HCT116 (cell line): ENCODE results near the gene SLC35F1. TPM values are rescaled to one million over a fixed set of nuclear protein-coding genes. Genes with fewer than 3 reads are reported as not detected.

Experiments used
- ATAC-seq: fragments of 200-7000 bp; cut with Tn5 transposase; 2 replicates; pipeline ENCODE4 v1.9.1; 2020; ENCODE audit warnings: mild to moderate bottlenecking, moderate library complexity
- BruUV-seq: library from RNA; stranded (reverse); fragments of 400-500 nt; replicated peaks from 2 replicates; lab custom pipeline; 2021; lab: Mats Ljungman, UMichigan
- CTCF ChIA-PET: fragments of 300-600 bp; sonication (Branson Sonifier 250); formaldehyde crosslinking; loops from one replicate; lab custom pipeline; 2021; ENCODE audit warnings: antibody characterized with exemption; lab: Charles Lee
- POLR2A ChIA-PET: fragments of 300-600, 350-600 bp; sonication (Branson Sonifier 250); formaldehyde crosslinking; loops from one replicate; lab custom pipeline; 2021; ENCODE audit warnings: antibody characterized with exemption; lab: Charles Lee
- RAD21 ChIA-PET, 2 experiments: fragments of 300-600 bp; sonication (Branson Sonifier 250); formaldehyde crosslinking; loops; one replicate each; lab custom pipeline; 2023; ENCODE audit warnings: low total read pairs in 2 of 2; ENCODE audit not compliant: uncharacterized antibody in 2 of 2, unreplicated experiment in 2 of 2, low non-redundant PET in 1 of 2; lab: Charles Lee
- DNase-seq: peaks from one replicate; pipeline ENCODE4 v3.0.0-alpha.2; 2010; ENCODE audit warnings: low read depth, low spot score
- H2AFZ ChIP-seq: fragments of 200-600 bp; shearing (Covaris generic), sonication (generic); 2 replicates; pipeline ENCODE4 v1.6.1; 2017; ENCODE audit warnings: low read depth, mixed run types, mixed read lengths, antibody characterized with exemption, low read length; ENCODE audit not compliant: poor library complexity, severe bottlenecking
- H3K27ac ChIP-seq: 2 replicates; pipeline ENCODE4 v1.5.1; 2012; ENCODE audit warnings: low read depth, low read length
- H3K27me3 ChIP-seq: fragments of 200-600 bp; sonication (generic); 2 replicates; pipeline ENCODE4 v1.6.1; 2016; ENCODE audit warnings: mixed run types, low read length, mixed read lengths; ENCODE audit not compliant: insufficient read depth
- H3K36me3 ChIP-seq, 2 experiments: fragments of 200-500 bp in 1 of 2; fragments of 200-600 bp in 1 of 2; sonication (Bioruptor generic) in 1 of 2; sonication (generic) in 1 of 2; 2 replicates each; pipeline versions ENCODE4 v1.5.1 to v1.6.1; 2014 to 2016; ENCODE audit warnings: low read length in 2 of 2, inconsistent platforms in 1 of 2, mixed read lengths in 1 of 2, mixed run types in 1 of 2; ENCODE audit not compliant: insufficient read depth in 2 of 2, control insufficient read depth in 1 of 2
- H3K4me1 ChIP-seq, 2 experiments: fragments of 200-600 bp in 1 of 2; sonication (generic) in 1 of 2; 2 replicates each; pipeline versions ENCODE4 v1.5.1 to v1.6.1; 2012 to 2017; ENCODE audit warnings: low read length in 2 of 2, inconsistent platforms in 1 of 2, mild to moderate bottlenecking in 1 of 2, mixed read lengths in 1 of 2, mixed run types in 1 of 2, moderate library complexity in 1 of 2; ENCODE audit not compliant: insufficient read depth in 2 of 2, control insufficient read depth in 1 of 2
- H3K4me2 ChIP-seq: fragments of 200-600 bp; sonication (generic); 2 replicates; pipeline ENCODE4 v1.6.1; 2017; ENCODE audit warnings: mixed run types, low read length, mixed read lengths
- H3K4me3 ChIP-seq, 2 experiments: fragments of 200-600 bp in 1 of 2; sonication (generic) in 1 of 2; replicated peaks in 1 of 2; 2 replicates each; pipeline ENCODE4 v1.5.1; 2011 to 2016; ENCODE audit warnings: low read length in 2 of 2, control low read depth in 1 of 2, low read depth in 1 of 2, mild to moderate bottlenecking in 1 of 2, mixed read lengths in 1 of 2, mixed run types in 1 of 2
- H3K79me2 ChIP-seq: fragments of 200-600 bp; sonication (generic); 2 replicates; pipeline ENCODE4 v1.6.1; 2017; ENCODE audit warnings: mild to moderate bottlenecking, mixed run types, low read length, moderate library complexity, mixed read lengths; ENCODE audit not compliant: insufficient read depth
- H3K9ac ChIP-seq: fragments of 200-600 bp; sonication (generic); 2 replicates; pipeline ENCODE4 v1.6.1; 2016; ENCODE audit warnings: low read length, mixed read lengths
- H3K9me2 ChIP-seq: fragments of 200-600 bp; sonication (generic), shearing (Covaris generic); 2 replicates; pipeline ENCODE4 v1.6.1; 2017; ENCODE audit warnings: mixed run types, mild to moderate bottlenecking, moderate library complexity; ENCODE audit not compliant: insufficient read depth
- H3K9me3 ChIP-seq, 2 experiments: fragments of 200-500 bp in 1 of 2; fragments of 200-600 bp in 1 of 2; sonication (Bioruptor generic) in 1 of 2; sonication (generic) in 1 of 2; 2 replicates each; pipeline ENCODE4 v1.6.1; 2014 to 2017; ENCODE audit warnings: low read length in 2 of 2, mixed read lengths in 2 of 2, inconsistent platforms in 1 of 2, low read depth in 1 of 2, mild to moderate bottlenecking in 1 of 2, mixed run types in 1 of 2, moderate library complexity in 1 of 2; ENCODE audit not compliant: control insufficient read depth in 1 of 2, insufficient read depth in 1 of 2
- H4K20me1 ChIP-seq: fragments of 200-600 bp; sonication (generic), shearing (Covaris generic); 2 replicates; pipeline ENCODE4 v1.6.1; 2017; ENCODE audit warnings: mixed run types, mild to moderate bottlenecking, moderate library complexity; ENCODE audit not compliant: insufficient read depth
- CBX3 ChIP-seq: IDR thresholded peaks from 2 replicates; pipeline ENCODE4 v1.6.1; 2012; ENCODE audit warnings: low read depth
- EGR1 ChIP-seq: IDR thresholded peaks from 2 replicates; pipeline ENCODE4 v1.6.1; 2012; ENCODE audit warnings: low read depth
- ELF1 ChIP-seq: IDR thresholded peaks from 2 replicates; pipeline ENCODE4 v1.6.1; 2012; ENCODE audit warnings: low read depth, borderline replicate concordance
- EZH2 ChIP-seq: fragments of 200-600 bp; sonication (generic); IDR thresholded peaks from 2 replicates; pipeline ENCODE4 v1.6.1; 2017; ENCODE audit warnings: antibody characterized with exemption, mixed run types
- FOSL1 ChIP-seq: IDR thresholded peaks from 2 replicates; pipeline ENCODE4 v1.6.1; 2012; ENCODE audit warnings: low read depth
- JUND ChIP-seq: IDR thresholded peaks from 2 replicates; pipeline ENCODE4 v1.6.1; 2012
- POLR2A ChIP-seq: IDR thresholded peaks from 2 replicates; pipeline ENCODE4 v1.7.0; 2011; ENCODE audit warnings: borderline replicate concordance; ENCODE audit not compliant: insufficient read depth, insufficient read length; ENCODE audit errors: extremely low read depth
- POLR2AphosphoS5 ChIP-seq: IDR thresholded peaks from 2 replicates; pipeline ENCODE4 v1.6.1; 2011; ENCODE audit warnings: mild to moderate bottlenecking, low read depth, low read length, moderate library complexity
- RAD21 ChIP-seq: IDR thresholded peaks from 2 replicates; pipeline ENCODE4 v1.6.1; 2012; ENCODE audit warnings: low read depth, mild to moderate bottlenecking
- SIN3A ChIP-seq: IDR thresholded peaks from 2 replicates; pipeline ENCODE4 v1.6.1; 2012; ENCODE audit warnings: low read depth
- SP1 ChIP-seq: IDR thresholded peaks from 2 replicates; pipeline ENCODE4 v1.6.1; 2012; ENCODE audit warnings: low read depth
- TCF7L2 ChIP-seq: IDR thresholded peaks from 2 replicates; pipeline ENCODE4 v1.7.0; 2011; ENCODE audit warnings: borderline replicate concordance, inconsistent platforms; ENCODE audit not compliant: insufficient read depth, insufficient read length; ENCODE audit errors: extremely low read depth
- YY1 ChIP-seq: IDR thresholded peaks from 2 replicates; pipeline ENCODE4 v1.6.1; 2011; ENCODE audit warnings: low read length, low read depth, moderate library complexity, mild to moderate bottlenecking; ENCODE audit not compliant: insufficient replicate concordance; ENCODE audit errors: extremely low read depth
- ZNF274 ChIP-seq: fragments of 200-500 bp; sonication (Bioruptor generic); IDR thresholded peaks from 2 replicates; pipeline ENCODE4 v1.6.1; 2014; ENCODE audit warnings: mild to moderate bottlenecking, low read depth, low read length, inconsistent platforms
- intact Hi-C: fragments of 100-400 bp; cut with micrococcal nuclease; formaldehyde crosslinking; loops from 2 replicates; pipeline ENCODE4 v1.10.0; 2022
- total RNA-seq: library from RNA; stranded (reverse); gene quantifications from one replicate; pipeline ENCODE4 v1.2.1, GENCODE V29; 2021; ENCODE audit not compliant: unreplicated experiment
- TF ChIP-seq, protein P1 (sequence below): IDR thresholded peaks from 2 replicates; pipeline ENCODE4 v1.6.1; 2012
- TF ChIP-seq, protein P2 (sequence below): IDR thresholded peaks from 2 replicates; pipeline ENCODE4 v1.6.1; 2011; ENCODE audit warnings: mild to moderate bottlenecking, low read length, moderate library complexity; ENCODE audit not compliant: insufficient replicate concordance; ENCODE audit errors: extremely low read depth

SLC35F1 gene
- total RNA-seq, 1 experiment from 2014 or later: 0.07 TPM

DNA sequence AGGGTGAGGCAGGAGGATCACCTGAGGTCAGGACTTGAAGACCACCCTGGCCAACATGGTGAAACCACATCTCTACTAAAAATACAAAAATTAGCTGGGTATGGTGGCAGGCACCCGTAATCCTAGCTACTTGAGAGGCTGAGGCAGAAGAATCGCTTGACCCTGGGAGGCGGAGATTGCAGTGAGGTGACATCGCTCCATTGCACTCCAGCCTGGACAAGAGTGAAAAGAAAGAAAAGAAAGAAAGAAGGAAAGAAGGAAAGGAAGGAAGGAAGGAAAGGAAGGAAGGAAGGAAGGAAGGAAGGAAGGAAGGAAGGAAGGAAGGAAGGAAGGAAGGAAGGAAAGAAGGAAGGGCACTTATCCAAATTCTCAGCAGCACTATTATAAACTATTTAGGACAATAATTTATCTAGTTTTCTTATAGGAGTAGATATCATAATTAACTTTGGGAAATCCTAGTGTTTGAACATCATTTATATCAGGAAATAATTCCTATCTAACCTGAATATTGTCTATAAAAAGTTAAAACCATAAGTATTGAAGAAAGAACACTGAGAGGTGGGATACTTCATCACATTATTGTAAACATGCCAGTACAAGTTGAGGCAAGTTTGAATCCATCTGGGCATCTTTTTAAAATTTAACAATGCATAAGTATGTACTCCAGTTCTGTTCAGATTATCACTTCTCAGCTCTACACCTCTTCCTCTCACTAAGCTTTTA lies 305.5 kb downstream of the SLC35F1 start (continued):
- TF ChIP-seq ZNF274 (no peak), RAD21 (no peak), SP1 (no peak), JUND (no peak), YY1 (no peak)
- TF ChIP-seq, all 23 proteins: peak for 0

DNA sequence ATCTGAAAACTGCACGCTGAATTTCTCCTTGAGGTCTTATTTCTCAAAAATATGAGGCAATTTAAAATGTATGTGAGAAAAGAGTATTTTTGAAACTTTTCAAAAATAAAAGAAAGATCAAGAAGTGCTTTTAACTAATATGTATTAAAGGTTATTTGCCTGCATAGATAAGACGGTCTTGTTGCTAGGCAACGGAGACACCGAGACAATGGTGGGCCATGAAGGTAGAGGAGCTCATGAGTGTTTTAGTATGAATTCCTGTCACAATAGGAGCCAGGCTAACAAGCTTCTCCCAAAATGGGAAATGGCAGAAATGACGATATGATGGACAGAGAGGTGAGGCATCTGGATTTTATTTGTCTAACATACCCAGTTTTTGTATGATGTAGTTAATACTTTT lies 308.2 kb downstream of the SLC35F1 start:
- H3K9ac ChIP-seq: no peak overlapping the region
- TF ChIP-seq, protein P1, sequence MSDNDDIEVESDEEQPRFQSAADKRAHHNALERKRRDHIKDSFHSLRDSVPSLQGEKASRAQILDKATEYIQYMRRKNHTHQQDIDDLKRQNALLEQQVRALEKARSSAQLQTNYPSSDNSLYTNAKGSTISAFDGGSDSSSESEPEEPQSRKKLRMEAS: no peak
- TF ChIP-seq EGR1 (no peak), RAD21 (no peak), TCF7L2 (no peak), SIN3A (no peak), CBX3 (no peak), JUND (no peak), FOSL1 (no peak), YY1 (no peak), EZH2 (no peak), POLR2A (no peak), ELF1 (no peak), POLR2AphosphoS5 (no peak)
- TF ChIP-seq, protein P2, sequence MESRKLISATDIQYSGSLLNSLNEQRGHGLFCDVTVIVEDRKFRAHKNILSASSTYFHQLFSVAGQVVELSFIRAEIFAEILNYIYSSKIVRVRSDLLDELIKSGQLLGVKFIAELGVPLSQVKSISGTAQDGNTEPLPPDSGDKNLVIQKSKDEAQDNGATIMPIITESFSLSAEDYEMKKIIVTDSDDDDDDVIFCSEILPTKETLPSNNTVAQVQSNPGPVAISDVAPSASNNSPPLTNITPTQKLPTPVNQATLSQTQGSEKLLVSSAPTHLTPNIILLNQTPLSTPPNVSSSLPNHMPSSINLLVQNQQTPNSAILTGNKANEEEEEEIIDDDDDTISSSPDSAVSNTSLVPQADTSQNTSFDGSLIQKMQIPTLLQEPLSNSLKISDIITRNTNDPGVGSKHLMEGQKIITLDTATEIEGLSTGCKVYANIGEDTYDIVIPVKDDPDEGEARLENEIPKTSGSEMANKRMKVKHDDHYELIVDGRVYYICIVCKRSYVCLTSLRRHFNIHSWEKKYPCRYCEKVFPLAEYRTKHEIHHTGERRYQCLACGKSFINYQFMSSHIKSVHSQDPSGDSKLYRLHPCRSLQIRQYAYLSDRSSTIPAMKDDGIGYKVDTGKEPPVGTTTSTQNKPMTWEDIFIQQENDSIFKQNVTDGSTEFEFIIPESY: no peak
- TF ChIP-seq, all 23 proteins: peak for 0
- Histone ChIP-seq H2AFZ (no peak overlapping the region), H3K9me3 (no peaks in the 10 kb centered on the region), H3K4me3 (no peak overlapping the region), H3K27me3 (no peaks in the 10 kb centered on the region), H3K4me1 (no peaks in the 10 kb centered on the region), H3K4me2 (no peak overlapping the region), H4K20me1 (no peaks in the 10 kb centered on the region), H3K79me2 (no peaks in the 10 kb centered on the region), H3K27ac (no peak overlapping the region), H3K9me2 (no peaks in the 10 kb centered on the region), H3K36me3 (no peaks in the 10 kb centered on the region)
- ATAC-seq: no peak
- ChIA-PET POLR2A (no interaction called here), RAD21 (no interaction called here), CTCF (no interaction called here)
- BruUV-seq: no TSS peak
- intact Hi-C loops: no loop called here
- DNase-seq: no peak
